ENCODE measurements around the gene ACOT9.

- TF ChIP-seq, protein P1, sequence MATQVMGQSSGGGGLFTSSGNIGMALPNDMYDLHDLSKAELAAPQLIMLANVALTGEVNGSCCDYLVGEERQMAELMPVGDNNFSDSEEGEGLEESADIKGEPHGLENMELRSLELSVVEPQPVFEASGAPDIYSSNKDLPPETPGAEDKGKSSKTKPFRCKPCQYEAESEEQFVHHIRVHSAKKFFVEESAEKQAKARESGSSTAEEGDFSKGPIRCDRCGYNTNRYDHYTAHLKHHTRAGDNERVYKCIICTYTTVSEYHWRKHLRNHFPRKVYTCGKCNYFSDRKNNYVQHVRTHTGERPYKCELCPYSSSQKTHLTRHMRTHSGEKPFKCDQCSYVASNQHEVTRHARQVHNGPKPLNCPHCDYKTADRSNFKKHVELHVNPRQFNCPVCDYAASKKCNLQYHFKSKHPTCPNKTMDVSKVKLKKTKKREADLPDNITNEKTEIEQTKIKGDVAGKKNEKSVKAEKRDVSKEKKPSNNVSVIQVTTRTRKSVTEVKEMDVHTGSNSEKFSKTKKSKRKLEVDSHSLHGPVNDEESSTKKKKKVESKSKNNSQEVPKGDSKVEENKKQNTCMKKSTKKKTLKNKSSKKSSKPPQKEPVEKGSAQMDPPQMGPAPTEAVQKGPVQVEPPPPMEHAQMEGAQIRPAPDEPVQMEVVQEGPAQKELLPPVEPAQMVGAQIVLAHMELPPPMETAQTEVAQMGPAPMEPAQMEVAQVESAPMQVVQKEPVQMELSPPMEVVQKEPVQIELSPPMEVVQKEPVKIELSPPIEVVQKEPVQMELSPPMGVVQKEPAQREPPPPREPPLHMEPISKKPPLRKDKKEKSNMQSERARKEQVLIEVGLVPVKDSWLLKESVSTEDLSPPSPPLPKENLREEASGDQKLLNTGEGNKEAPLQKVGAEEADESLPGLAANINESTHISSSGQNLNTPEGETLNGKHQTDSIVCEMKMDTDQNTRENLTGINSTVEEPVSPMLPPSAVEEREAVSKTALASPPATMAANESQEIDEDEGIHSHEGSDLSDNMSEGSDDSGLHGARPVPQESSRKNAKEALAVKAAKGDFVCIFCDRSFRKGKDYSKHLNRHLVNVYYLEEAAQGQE (IDR thresholded peaks at IDR 0.05; ENCODE audit: insufficient read depth in 1 of 2, low read depth in 2 of 2, low read length in 1 of 2): no peak
- TF ChIP-seq CTCF (IDR thresholded peaks at IDR 0.05) (no peak), POLR2AphosphoS5 (IDR thresholded peaks at IDR 0.05; ENCODE audit: low read depth, low read length) (peak; percentile 45; the same call in 1 of the 2 replicates), TCF7L2 (IDR thresholded peaks at IDR 0.05; ENCODE audit: low read depth, low read length) (peak; percentile 50; the same call in 1 of the 2 replicates), SIN3A (IDR thresholded peaks at IDR 0.05; ENCODE audit: borderline replicate concordance, insufficient read depth, low read depth, low read length) (no peak)
Observed at GRCh38 chrX:23766650-23767551, 23.8 kb upstream of the ACOT9 start.
